HFF-Myc (cell line): ENCODE data around the gene NEURL1.

Experiments
- DNase-seq: peaks from one replicate; pipeline ENCODE4 v3.0.0-alpha.2; 2011; ENCODE audit warnings: low read depth; ENCODE audit errors: extremely low read depth
- H3K4me3 ChIP-seq: replicated peaks from 2 replicates; pipeline ENCODE4 v1.5.1; 2011; ENCODE audit warnings: low read depth, mild to moderate bottlenecking, control low read depth, low read length
- TF ChIP-seq, protein P1 (sequence below): IDR thresholded peaks from 2 replicates; pipeline ENCODE4 v1.5.1; 2012; ENCODE audit warnings: mild to moderate bottlenecking, low read depth, low read length, control low read depth; ENCODE audit errors: missing control alignments

Gene NEURL1, protein sequence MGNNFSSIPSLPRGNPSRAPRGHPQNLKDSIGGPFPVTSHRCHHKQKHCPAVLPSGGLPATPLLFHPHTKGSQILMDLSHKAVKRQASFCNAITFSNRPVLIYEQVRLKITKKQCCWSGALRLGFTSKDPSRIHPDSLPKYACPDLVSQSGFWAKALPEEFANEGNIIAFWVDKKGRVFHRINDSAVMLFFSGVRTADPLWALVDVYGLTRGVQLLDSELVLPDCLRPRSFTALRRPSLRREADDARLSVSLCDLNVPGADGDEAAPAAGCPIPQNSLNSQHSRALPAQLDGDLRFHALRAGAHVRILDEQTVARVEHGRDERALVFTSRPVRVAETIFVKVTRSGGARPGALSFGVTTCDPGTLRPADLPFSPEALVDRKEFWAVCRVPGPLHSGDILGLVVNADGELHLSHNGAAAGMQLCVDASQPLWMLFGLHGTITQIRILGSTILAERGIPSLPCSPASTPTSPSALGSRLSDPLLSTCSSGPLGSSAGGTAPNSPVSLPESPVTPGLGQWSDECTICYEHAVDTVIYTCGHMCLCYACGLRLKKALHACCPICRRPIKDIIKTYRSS

DNA sequence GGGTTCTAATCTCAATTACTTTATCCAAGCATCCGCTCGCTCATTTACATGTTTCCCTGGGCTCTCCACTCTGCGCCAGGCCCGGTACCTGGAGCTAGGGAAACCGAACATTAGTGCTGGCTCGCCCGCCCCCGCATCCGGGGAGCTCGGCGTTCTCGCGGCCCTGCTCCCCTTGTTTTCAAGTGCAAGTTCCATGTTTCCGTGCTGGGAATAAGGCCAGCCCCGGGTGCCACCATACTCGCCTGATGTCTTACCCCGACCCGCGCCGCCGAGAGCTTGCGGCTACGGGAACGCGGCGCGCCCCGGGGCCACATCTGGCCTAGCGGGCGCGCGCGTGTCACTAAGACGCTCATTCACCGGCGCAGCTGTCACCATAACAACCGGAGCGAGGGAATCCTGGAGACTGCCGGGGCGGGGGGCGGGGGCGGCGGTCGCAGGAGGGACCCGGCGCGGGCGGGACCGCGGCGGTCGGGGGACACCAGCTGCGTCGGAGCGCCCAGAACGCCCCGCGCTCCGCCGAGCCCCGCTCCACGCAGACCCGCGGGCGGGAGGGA lies at the start of gene NEURL1:
NEURL1 (plus strand) TSS at position 344 of the 554 bp plus-strand sequence. CDS start 683 bp downstream, outside the sequence.
- DNase-seq, result no peak
- TF ChIP-seq, protein P1, sequence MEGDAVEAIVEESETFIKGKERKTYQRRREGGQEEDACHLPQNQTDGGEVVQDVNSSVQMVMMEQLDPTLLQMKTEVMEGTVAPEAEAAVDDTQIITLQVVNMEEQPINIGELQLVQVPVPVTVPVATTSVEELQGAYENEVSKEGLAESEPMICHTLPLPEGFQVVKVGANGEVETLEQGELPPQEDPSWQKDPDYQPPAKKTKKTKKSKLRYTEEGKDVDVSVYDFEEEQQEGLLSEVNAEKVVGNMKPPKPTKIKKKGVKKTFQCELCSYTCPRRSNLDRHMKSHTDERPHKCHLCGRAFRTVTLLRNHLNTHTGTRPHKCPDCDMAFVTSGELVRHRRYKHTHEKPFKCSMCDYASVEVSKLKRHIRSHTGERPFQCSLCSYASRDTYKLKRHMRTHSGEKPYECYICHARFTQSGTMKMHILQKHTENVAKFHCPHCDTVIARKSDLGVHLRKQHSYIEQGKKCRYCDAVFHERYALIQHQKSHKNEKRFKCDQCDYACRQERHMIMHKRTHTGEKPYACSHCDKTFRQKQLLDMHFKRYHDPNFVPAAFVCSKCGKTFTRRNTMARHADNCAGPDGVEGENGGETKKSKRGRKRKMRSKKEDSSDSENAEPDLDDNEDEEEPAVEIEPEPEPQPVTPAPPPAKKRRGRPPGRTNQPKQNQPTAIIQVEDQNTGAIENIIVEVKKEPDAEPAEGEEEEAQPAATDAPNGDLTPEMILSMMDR, result no peak
- H3K4me3 ChIP-seq, result peak within 1 kb of the TSS; percentile 33

DNA sequence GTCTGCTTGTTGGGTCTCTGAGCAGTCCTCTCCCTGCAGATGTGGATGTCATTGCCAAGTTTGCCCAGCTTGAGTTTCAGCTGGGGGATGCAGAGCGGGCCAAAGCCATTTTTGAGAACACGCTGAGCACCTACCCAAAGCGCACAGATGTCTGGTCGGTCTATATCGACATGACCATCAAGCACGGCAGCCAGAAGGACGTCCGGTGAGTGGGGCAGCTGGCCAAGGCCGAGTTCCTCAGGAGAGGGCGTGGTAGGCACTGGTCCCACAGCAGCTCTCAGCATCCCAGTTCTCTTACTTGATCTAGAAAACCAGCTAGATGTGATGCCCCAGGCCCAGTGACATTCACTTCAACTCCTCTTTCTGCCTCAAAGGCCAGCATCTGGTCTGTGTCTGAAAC lies 49.0 kb upstream of the NEURL1 start:
- no peak for DNase-seq
- no peak overlapping the region for H3K4me3 ChIP-seq
- TF ChIP-seq, protein P1, result no peak

DNA sequence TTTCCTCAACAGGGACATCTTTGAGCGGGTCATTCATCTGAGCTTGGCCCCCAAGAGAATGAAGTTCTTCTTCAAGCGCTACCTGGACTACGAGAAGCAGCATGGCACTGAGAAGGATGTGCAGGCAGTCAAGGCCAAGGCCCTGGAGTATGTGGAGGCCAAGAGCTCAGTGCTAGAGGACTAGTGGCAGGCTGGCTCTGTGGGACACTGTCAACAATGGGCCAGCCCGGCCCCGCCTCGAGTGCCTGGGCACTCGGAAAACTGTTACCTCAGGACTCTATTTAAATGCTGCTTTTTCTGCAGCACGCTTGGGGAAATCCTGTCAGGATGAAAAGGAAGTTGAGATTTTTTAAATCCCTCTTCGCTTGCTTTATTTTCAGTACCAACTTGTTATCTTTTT lies 48.1 kb upstream of the NEURL1 start:
- TF ChIP-seq, protein P1, result no peak
- no peak overlapping the region for H3K4me3 ChIP-seq

DNA sequence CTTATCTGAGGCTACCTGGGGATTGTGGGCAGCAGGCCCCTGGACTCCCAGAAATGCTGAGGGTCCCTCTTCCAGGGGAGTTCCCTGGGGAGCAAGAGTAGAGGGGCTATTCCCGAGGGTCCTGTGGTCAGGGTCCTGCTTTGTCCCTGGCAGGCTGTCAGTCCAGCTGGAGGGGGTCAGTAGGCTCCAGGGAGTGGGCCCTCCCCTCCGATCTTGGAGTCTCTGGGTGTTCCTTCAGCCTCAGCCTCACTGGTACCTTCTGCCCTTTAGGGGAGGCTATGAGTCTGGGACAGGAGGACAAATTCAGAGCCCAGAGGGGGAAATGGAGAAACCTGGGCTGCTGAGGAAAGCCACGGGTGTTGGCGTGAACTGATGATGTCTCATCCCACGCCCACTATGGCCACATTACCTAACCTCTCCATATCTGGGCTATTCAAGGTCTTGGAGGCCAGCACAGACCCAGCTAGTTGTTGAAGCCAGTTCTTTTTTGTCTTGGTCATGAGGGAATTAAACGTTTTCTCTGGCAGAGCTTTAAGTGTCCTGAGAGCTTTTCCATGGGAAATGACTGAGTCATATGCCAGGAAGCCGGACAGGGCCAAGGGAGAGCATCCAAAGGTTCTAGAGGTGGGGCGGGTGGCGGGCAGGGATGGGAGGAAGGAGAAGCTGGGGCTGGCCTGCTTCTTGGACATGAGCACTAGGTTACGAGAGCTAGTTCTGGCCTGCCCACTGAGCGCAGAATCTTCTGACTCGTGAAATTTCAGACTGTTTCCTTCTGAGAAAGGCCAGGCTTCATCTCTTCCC lies 47.5 kb upstream of the NEURL1 start:
- DNase-seq, result no peak
- no peak overlapping the region for H3K4me3 ChIP-seq
- TF ChIP-seq, protein P1, result no peak

More for the DNA sequence above, 48.1 kb upstream of the NEURL1 start:
- DNase-seq, result no peak

DNA sequence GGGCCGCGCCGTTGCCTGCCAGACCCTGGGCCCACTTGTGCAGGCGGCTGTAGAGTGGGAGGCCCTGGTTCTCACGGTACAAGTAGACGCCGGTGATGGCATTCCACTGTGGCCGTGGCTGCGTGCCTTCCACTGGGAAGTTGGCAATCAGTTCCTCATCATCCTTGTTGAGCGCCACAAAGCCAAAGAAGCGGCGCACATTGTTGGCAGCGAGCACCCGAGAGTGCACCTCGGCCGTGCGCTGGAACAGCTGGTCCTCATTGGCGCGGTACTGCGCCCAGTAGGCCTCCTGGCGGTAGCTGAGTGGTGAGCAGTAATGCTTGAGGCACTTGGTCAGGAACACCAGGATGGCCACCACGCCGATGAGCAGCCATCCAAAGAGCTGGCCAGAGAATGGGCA lies 46.3 kb upstream of the NEURL1 start:
- TF ChIP-seq, protein P1, result no peak
- DNase-seq, result no peak
- H3K4me3 ChIP-seq, result no peak overlapping the region

DNA sequence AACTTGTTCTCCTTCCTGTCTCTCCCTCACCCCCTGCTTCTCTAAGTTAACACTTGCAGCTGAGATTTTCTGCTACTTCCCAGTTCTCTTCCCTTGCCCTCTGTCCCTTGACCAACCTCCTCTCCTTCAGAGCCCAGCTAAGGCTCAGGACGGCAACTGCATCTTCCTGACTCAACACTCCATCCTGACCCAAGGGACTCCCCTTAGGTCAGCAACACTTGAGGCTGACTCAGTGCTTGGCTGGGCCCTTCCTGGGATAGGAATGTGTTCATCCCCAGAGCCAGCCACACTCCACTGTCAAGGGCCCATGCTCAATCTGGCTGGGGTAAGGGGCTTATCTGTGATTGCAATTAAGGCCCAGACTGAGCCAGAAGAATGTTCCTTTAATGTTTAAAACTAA lies 44.8 kb upstream of the NEURL1 start:
- TF ChIP-seq, protein P1, result no peak
- no peak overlapping the region for H3K4me3 ChIP-seq
- DNase-seq, result no peak
